Activated T-helper 17 cell treated with anti-CD3 and anti-CD28 coated beads, Interleukin-2, amount 50 U/mL, for 72 hours (primary cell): ENCODE data around the gene CDCA7L. TPM values are rescaled to one million over a fixed set of nuclear protein-coding genes. Genes with fewer than 3 reads are reported as not detected.
"Not testable (repeated sequence)": the region's sequence is repeated elsewhere in the genome, so short reads cannot be mapped to it uniquely, and the experiment has no call there.

Experiments used
- ATAC-seq: fragments of 150-1000 bp; cut with Tn5 transposase; replicated peaks from 2 replicates; pipeline ENCODE4 v1.10.0; 2021; ENCODE audit warnings: mild to moderate bottlenecking, moderate library complexity
- H3K27ac Mint-ChIP-seq: one replicate; pipeline ENCODE4 v1.8.0; 2022; ENCODE audit warnings: mixed read lengths
- H3K27me3 Mint-ChIP-seq: one replicate; pipeline ENCODE4 v1.8.0; 2022; ENCODE audit warnings: mixed read lengths
- H3K36me3 Mint-ChIP-seq: one replicate; pipeline ENCODE4 v1.8.0; 2022; ENCODE audit warnings: low read depth, mild to moderate bottlenecking, mixed read lengths
- H3K4me1 Mint-ChIP-seq: one replicate; pipeline ENCODE4 v1.8.0; 2022; ENCODE audit warnings: mixed read lengths
- H3K4me3 Mint-ChIP-seq: one replicate; pipeline ENCODE4 v1.8.0; 2022; ENCODE audit warnings: mild to moderate bottlenecking, mixed read lengths
- H3K9me3 Mint-ChIP-seq: one replicate; pipeline ENCODE4 v1.8.0; 2022; ENCODE audit warnings: mixed read lengths
- total RNA-seq, 2 donors: library from RNA; stranded (reverse); gene quantifications; one replicate each; pipeline ENCODE4 v1.2.3, GENCODE V29; 2022

The CDCA7L gene
- total RNA-seq, 2 donors from 2014 or later: 47.6 to 62.4 TPM

- no peaks in the 10 kb centered on the region for H3K9me3 Mint-ChIP-seq
- peaks cover 55% of the 10 kb centered on the region for H3K36me3 Mint-ChIP-seq
- no peak for ATAC-seq
- no peaks in the 10 kb centered on the region for H3K27me3 Mint-ChIP-seq
- no peak overlapping the region for H3K4me3 Mint-ChIP-seq
- H3K4me1 Mint-ChIP-seq: no peaks in the 10 kb centered on the region
- H3K27ac Mint-ChIP-seq: no peak overlapping the region
Observed at GRCh38 chr7:21908746-21909145, 37.0 kb downstream of the CDCA7L start.

GRCh38 chr7:21903020-21903786 lies 42.5 kb downstream of the CDCA7L start:
- no peak overlapping the region for H3K27ac Mint-ChIP-seq
- no peak overlapping the region for H3K4me3 Mint-ChIP-seq
- H3K4me1 Mint-ChIP-seq: peaks cover 12% of the 10 kb centered on the region
- ATAC-seq: no peak
- peaks cover 62% of the 10 kb centered on the region for H3K36me3 Mint-ChIP-seq
- no peaks in the 10 kb centered on the region for H3K27me3 Mint-ChIP-seq
- peaks cover 3% of the 10 kb centered on the region for H3K9me3 Mint-ChIP-seq

- peaks cover 54% of the 10 kb centered on the region for H3K36me3 Mint-ChIP-seq
- H3K4me3 Mint-ChIP-seq: no peak overlapping the region
- no peaks in the 10 kb centered on the region for H3K27me3 Mint-ChIP-seq
- peaks cover 18% of the 10 kb centered on the region for H3K4me1 Mint-ChIP-seq
- no peak overlapping the region for H3K27ac Mint-ChIP-seq
- H3K9me3 Mint-ChIP-seq: peaks cover 8% of the 10 kb centered on the region
- ATAC-seq: no peak
Observed at GRCh38 chr7:21902240-21902639, 43.5 kb downstream of the CDCA7L start.

GRCh38 chr7:21898265-21898930 lies 47.3 kb downstream of the CDCA7L start:
- peak overlapping the region; percentile 76 for H3K4me3 Mint-ChIP-seq
- peaks cover 18% of the 10 kb centered on the region for H3K4me1 Mint-ChIP-seq
- peaks cover 21% of the 10 kb centered on the region for H3K36me3 Mint-ChIP-seq
- no peaks in the 10 kb centered on the region for H3K27me3 Mint-ChIP-seq
- peak; percentile 44 for ATAC-seq
- peaks cover 8% of the 10 kb centered on the region for H3K9me3 Mint-ChIP-seq
- peak overlapping the region; percentile 90 for H3K27ac Mint-ChIP-seq

GRCh38 chr7:21893401-21893800 lies 52.3 kb downstream of the CDCA7L start:
- Mint-ChIP-seq H3K9me3 (peaks cover 5% of the 10 kb centered on the region), H3K36me3 (no peaks in the 10 kb centered on the region), H3K4me3 (no peak overlapping the region), H3K4me1 (peaks cover 8% of the 10 kb centered on the region), H3K27me3 (no peaks in the 10 kb centered on the region), H3K27ac (no peak overlapping the region)
- no peak for ATAC-seq

GRCh38 chr7:21891291-21891690 lies 54.4 kb downstream of the CDCA7L start:
- Mint-ChIP-seq H3K27ac (no peak overlapping the region), H3K36me3 (no peaks in the 10 kb centered on the region), H3K4me3 (no peak overlapping the region), H3K9me3 (no peaks in the 10 kb centered on the region), H3K4me1 (no peaks in the 10 kb centered on the region), H3K27me3 (no peaks in the 10 kb centered on the region)
- ATAC-seq: no peak

GRCh38 chr7:21887779-21888178 lies 57.9 kb downstream of the CDCA7L start:
- no peak overlapping the region for H3K4me3 Mint-ChIP-seq
- H3K27ac Mint-ChIP-seq: no peak overlapping the region
- no peaks in the 10 kb centered on the region for H3K9me3 Mint-ChIP-seq
- no peaks in the 10 kb centered on the region for H3K27me3 Mint-ChIP-seq
- ATAC-seq: no peak
- no peaks in the 10 kb centered on the region for H3K36me3 Mint-ChIP-seq
- H3K4me1 Mint-ChIP-seq: no peaks in the 10 kb centered on the region

GRCh38 chr7:21887353-21887752 lies 58.3 kb downstream of the CDCA7L start:
- no peaks in the 10 kb centered on the region for H3K36me3 Mint-ChIP-seq
- H3K27me3 Mint-ChIP-seq: no peaks in the 10 kb centered on the region
- no peak for ATAC-seq
- H3K27ac Mint-ChIP-seq: no peak overlapping the region
- no peaks in the 10 kb centered on the region for H3K4me1 Mint-ChIP-seq
- no peaks in the 10 kb centered on the region for H3K9me3 Mint-ChIP-seq
- H3K4me3 Mint-ChIP-seq: no peak overlapping the region

- no peak overlapping the region for H3K4me3 Mint-ChIP-seq
- no peaks in the 10 kb centered on the region for H3K27me3 Mint-ChIP-seq
- H3K4me1 Mint-ChIP-seq: no peaks in the 10 kb centered on the region
- H3K9me3 Mint-ChIP-seq: no peaks in the 10 kb centered on the region
- no peak overlapping the region for H3K27ac Mint-ChIP-seq
- ATAC-seq: no peak
- no peaks in the 10 kb centered on the region for H3K36me3 Mint-ChIP-seq
Observed at GRCh38 chr7:21886396-21886795, 59.3 kb downstream of the CDCA7L start.

- H3K27ac Mint-ChIP-seq: no peak overlapping the region
- H3K36me3 Mint-ChIP-seq: no peaks in the 10 kb centered on the region
- no peak for ATAC-seq
- H3K27me3 Mint-ChIP-seq: no peaks in the 10 kb centered on the region
- no peaks in the 10 kb centered on the region for H3K4me1 Mint-ChIP-seq
- H3K4me3 Mint-ChIP-seq: no peak overlapping the region
- no peaks in the 10 kb centered on the region for H3K9me3 Mint-ChIP-seq
Observed at GRCh38 chr7:21884496-21884895, 61.2 kb downstream of the CDCA7L start.

- H3K27me3 Mint-ChIP-seq, H3K36me3 Mint-ChIP-seq, H3K9me3 Mint-ChIP-seq, ATAC-seq, H3K4me1 Mint-ChIP-seq, H3K4me3 Mint-ChIP-seq, H3K27ac Mint-ChIP-seq: not testable (repeated sequence)
Observed at GRCh38 chr7:21883501-21883900, 62.2 kb downstream of the CDCA7L start.

GRCh38 chr7:21883069-21883468 lies 62.6 kb downstream of the CDCA7L start:
- Mint-ChIP-seq H3K4me3 (no peak overlapping the region), H3K4me1 (no peaks in the 10 kb centered on the region), H3K9me3 (no peaks in the 10 kb centered on the region), H3K27me3 (no peaks in the 10 kb centered on the region), H3K36me3 (no peaks in the 10 kb centered on the region), H3K27ac (no peak overlapping the region)
- ATAC-seq: no peak

GRCh38 chr7:21869785-21870402 lies 75.8 kb downstream of the CDCA7L start:
- H3K27me3 Mint-ChIP-seq: no peaks in the 10 kb centered on the region
- ATAC-seq: no peak
- H3K9me3 Mint-ChIP-seq: no peaks in the 10 kb centered on the region

GRCh38 chr7:21868576-21868850 lies 77.2 kb downstream of the CDCA7L start:
- H3K27ac Mint-ChIP-seq: no peak overlapping the region
- H3K36me3 Mint-ChIP-seq: no peaks in the 10 kb centered on the region
- H3K4me3 Mint-ChIP-seq: no peak overlapping the region
- no peaks in the 10 kb centered on the region for H3K9me3 Mint-ChIP-seq
- H3K27me3 Mint-ChIP-seq: no peaks in the 10 kb centered on the region
- ATAC-seq: no peak
- no peaks in the 10 kb centered on the region for H3K4me1 Mint-ChIP-seq

More at GRCh38 chr7:21869785-21870402, 75.8 kb downstream of the CDCA7L start:
- Mint-ChIP-seq H3K36me3 (no peaks in the 10 kb centered on the region), H3K4me3 (no peak overlapping the region), H3K4me1 (no peaks in the 10 kb centered on the region), H3K27ac (no peak overlapping the region)
